Fibroblast of lung (primary cell): ENCODE data around the gene SCIMP. TPM values are rescaled to one million over a fixed set of nuclear protein-coding genes. Genes with fewer than 3 reads are reported as not detected.
A peak's percentile ranks its signal among the peaks of the same experiment; 100 is the strongest.

Source experiments
- DNase-seq, 2 donors: peaks; one replicate each; pipeline versions ENCODE4 v3.0.0 to v3.0.0-alpha.2; 2010; ENCODE audit warnings: low read depth in 2 of 2
- H2AFZ ChIP-seq: 2 replicates; pipeline ENCODE4 v1.5.1; 2012; ENCODE audit warnings: low read length, control low read depth, inconsistent platforms
- H3K27ac ChIP-seq: 2 replicates; pipeline ENCODE4 v1.5.1; 2011; ENCODE audit warnings: low read length, control low read depth; ENCODE audit not compliant: insufficient read depth
- H3K27me3 ChIP-seq: 2 replicates; pipeline ENCODE4 v1.5.1; 2011; ENCODE audit warnings: mild to moderate bottlenecking, low read length; ENCODE audit not compliant: control insufficient read depth, insufficient read depth
- H3K36me3 ChIP-seq: 2 replicates; pipeline ENCODE4 v1.5.1; 2011; ENCODE audit warnings: low read length; ENCODE audit not compliant: control insufficient read depth, insufficient read depth
- H3K4me1 ChIP-seq: 2 replicates; pipeline ENCODE4 v1.5.1; 2011; ENCODE audit warnings: low read length; ENCODE audit not compliant: control insufficient read depth, insufficient read depth; ENCODE audit errors: extremely low read depth
- H3K4me2 ChIP-seq: 2 replicates; pipeline ENCODE4 v1.5.1; 2011; ENCODE audit warnings: low read length, control low read depth; ENCODE audit not compliant: insufficient read depth; ENCODE audit errors: extremely low read depth
- H3K4me3 ChIP-seq, 4 experiments: fragments of 200-600 bp in 1 of 4; sonication (generic) in 1 of 4; replicated peaks in 1 of 4; 2 replicates each; pipeline ENCODE4 v1.5.1; 2011 to 2016; ENCODE audit warnings: low read length in 4 of 4, low read depth in 3 of 4, mild to moderate bottlenecking in 3 of 4, control low read depth in 2 of 4, inconsistent platforms in 1 of 4, mixed read lengths in 1 of 4; ENCODE audit not compliant: insufficient read depth in 1 of 4; ENCODE audit errors: control extremely low read depth in 1 of 4
- H3K79me2 ChIP-seq: 2 replicates; pipeline ENCODE4 v1.5.1; 2012; ENCODE audit warnings: mild to moderate bottlenecking, low read length, inconsistent platforms; ENCODE audit not compliant: control insufficient read depth, insufficient read depth
- H3K9ac ChIP-seq: 2 replicates; pipeline ENCODE4 v1.5.1; 2011; ENCODE audit warnings: mild to moderate bottlenecking, low read length, control low read depth; ENCODE audit not compliant: insufficient read depth
- H3K9me3 ChIP-seq: 2 replicates; pipeline ENCODE4 v1.5.1; 2012; ENCODE audit warnings: low read depth, low read length; ENCODE audit not compliant: control insufficient read depth, insufficient read depth
- H4K20me1 ChIP-seq: 2 replicates; pipeline ENCODE4 v1.5.1; 2011; ENCODE audit warnings: low read length; ENCODE audit not compliant: control insufficient read depth, insufficient read depth; ENCODE audit errors: extremely low read depth
- EZH2 ChIP-seq: IDR thresholded peaks from 2 replicates; pipeline ENCODE4 v1.5.1; 2012; ENCODE audit warnings: low read length, control low read depth, mild to moderate bottlenecking; ENCODE audit errors: missing control alignments
- polyA minus RNA-seq: library from RNA; depleted of rRNA, polyadenylated mRNA; stranded (reverse); fragments of >200 nt; gene quantifications from 2 replicates; pipeline ENCODE4 v1.2.3, GENCODE V29; 2011; ENCODE audit warnings: low replicate concordance
- polyA plus RNA-seq, 2 donors: library from polyadenylated mRNA; depleted of rRNA in 1 of 2; stranded (reverse) in 1 of 2; unstranded in 1 of 2; fragments of >200 nt; gene quantifications; 2 replicates each; pipeline ENCODE4 v1.2.1, GENCODE V29; 2011 to 2012; ENCODE audit warnings: missing spikeins in 1 of 2
- total RNA-seq: library from RNA; depleted of rRNA; stranded (reverse); fragments of >200 nt; gene quantifications from 2 replicates; pipeline ENCODE4 v1.2.1, GENCODE V29; 2014
- TF ChIP-seq, protein P1 (sequence below), 2 donors: IDR thresholded peaks in 1 of 2; conservative IDR thresholded peaks in 1 of 2; 1 replicate in 1 of 2; 2 replicates in 1 of 2; pipeline ENCODE4 v1.5.1; 2011 to 2012; ENCODE audit warnings: low read length in 2 of 2, control low read depth in 1 of 2, inconsistent platforms in 1 of 2, low read depth in 1 of 2, mild to moderate bottlenecking in 1 of 2

The SCIMP gene
- total RNA-seq (not detected in 2 replicates), polyA plus RNA-seq (not detected in 2 replicates), polyA minus RNA-seq (0.11 TPM in 1 of 2 replicates, not detected in the other)
- not detected in 2 replicates for polyA plus RNA-seq (2012)

DNA sequence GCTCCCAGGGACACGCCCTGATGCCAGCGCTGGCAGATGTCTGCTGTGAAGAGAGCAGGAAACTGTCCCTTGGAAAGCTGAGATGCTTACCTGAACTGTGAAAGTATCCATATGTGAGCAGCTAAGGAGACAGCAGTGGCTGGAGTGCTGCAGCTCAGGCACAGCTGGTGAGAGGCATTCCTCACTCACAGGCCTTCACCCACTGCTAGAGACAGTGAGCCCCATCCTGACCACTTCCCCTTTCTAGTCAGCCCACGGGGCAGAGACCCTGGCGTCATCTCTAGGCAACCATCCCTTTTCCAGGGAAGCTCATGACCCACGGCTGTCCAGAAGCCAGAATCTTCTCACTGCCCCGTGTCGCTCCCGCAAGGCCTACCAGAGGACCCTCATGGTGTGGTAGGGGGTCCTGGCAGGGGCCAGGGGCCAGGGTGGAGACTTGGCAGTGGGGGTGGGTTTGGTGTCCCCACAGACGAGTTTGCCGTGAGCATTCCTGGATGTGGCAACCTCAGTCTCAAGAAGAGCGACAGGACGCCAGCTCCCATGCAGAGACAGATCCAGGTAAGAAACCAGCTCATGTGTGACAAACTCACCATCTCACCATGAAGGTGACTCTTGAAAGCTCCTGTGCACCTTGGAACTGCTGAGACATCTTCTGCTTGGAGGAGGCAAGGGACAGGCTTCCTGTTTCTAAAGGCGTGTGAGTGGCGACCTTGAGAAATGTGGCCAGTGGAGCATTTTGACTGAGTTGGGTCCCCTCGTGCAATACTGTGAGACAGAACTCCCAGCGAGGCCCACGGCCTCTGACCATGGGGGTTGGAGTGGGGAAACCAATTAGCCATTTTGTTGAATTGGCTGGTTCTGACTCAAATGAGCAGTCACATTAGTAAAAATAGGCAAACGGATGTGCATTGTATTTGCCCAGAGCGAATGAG, at the start of gene SCIMP:
SCIMP (minus strand) TSS at position 216 of the 932 bp plus-strand sequence; CDS start at position 111, 105 bp downstream.
- no peaks in the 10 kb centered on the region for H3K9me3 ChIP-seq
- DNase-seq: no peak
- H3K4me2 ChIP-seq: no peak within 1 kb of the TSS
- H2AFZ ChIP-seq: no peak within 1 kb of the TSS
- H3K9ac ChIP-seq: no peak within 1 kb of the TSS
- no peaks in the 10 kb centered on the region for H3K36me3 ChIP-seq
- no peak for TF ChIP-seq EZH2
- TF ChIP-seq, protein P1, sequence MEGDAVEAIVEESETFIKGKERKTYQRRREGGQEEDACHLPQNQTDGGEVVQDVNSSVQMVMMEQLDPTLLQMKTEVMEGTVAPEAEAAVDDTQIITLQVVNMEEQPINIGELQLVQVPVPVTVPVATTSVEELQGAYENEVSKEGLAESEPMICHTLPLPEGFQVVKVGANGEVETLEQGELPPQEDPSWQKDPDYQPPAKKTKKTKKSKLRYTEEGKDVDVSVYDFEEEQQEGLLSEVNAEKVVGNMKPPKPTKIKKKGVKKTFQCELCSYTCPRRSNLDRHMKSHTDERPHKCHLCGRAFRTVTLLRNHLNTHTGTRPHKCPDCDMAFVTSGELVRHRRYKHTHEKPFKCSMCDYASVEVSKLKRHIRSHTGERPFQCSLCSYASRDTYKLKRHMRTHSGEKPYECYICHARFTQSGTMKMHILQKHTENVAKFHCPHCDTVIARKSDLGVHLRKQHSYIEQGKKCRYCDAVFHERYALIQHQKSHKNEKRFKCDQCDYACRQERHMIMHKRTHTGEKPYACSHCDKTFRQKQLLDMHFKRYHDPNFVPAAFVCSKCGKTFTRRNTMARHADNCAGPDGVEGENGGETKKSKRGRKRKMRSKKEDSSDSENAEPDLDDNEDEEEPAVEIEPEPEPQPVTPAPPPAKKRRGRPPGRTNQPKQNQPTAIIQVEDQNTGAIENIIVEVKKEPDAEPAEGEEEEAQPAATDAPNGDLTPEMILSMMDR (conservative IDR thresholded peaks at IDR 0.05 in 1 of 2, IDR thresholded peaks at IDR 0.05 in 1 of 2; ENCODE audit: low read depth in 1 of 2, low read length in 2 of 2): no peak
- no peak within 1 kb of the TSS for H3K27ac ChIP-seq
- no peak within 1 kb of the TSS for H3K4me3 ChIP-seq
- no peaks in the 10 kb centered on the region for H3K27me3 ChIP-seq
- no peaks in the 10 kb centered on the region for H3K79me2 ChIP-seq
- no peaks in the 10 kb centered on the region for H3K4me1 ChIP-seq
- no peaks in the 10 kb centered on the region for H4K20me1 ChIP-seq

DNA sequence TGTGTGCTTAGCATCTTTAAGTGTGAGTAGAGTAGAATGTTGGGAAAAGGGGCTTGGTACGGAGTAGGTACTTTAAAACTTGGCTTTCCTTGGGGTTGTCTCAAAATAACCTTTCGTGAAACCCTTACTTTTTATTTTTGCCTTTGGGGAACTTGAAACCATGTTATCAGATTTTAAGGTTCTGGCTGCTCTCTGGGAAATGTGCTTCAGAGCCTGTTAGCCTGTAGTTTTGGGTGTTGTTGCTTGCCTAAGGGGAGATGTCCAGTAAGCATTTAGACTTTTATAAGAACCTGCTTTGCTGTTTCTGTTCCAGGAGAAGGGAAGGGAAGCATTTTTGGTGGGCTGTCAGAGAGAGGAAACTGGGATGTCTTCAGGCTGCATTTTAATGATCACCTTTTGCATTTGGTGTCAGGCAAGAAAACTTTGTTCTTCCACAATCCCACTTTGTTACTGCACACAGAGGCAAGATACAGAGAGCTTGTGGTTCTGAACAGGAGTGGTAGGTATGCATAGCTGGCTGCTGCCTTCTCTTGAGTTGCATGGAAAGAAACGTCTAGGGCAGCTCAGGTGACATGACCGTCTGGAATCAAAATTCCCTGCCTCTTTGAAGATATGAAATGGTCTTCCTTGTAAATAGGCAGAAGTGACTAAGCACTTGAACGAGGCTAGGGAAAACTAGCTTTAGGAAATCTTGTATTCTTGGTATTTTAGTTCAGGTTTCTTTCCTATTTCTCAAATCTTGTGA, 49.1 kb upstream of the SCIMP start:
- peak in 1 of 2 donors; percentile 80 for DNase-seq
- Histone ChIP-seq H3K4me2 (peak overlapping the region; percentile 88), H4K20me1 (no peaks in the 10 kb centered on the region), H3K9ac (no peak overlapping the region), H3K4me3 (peak overlapping the region; percentile 65 to 93 (median 72)), H2AFZ (no peak overlapping the region), H3K4me1 (peaks cover 2% of the 10 kb centered on the region), H3K79me2 (peaks cover 52% of the 10 kb centered on the region), H3K9me3 (no peaks in the 10 kb centered on the region), H3K36me3 (no peaks in the 10 kb centered on the region), H3K27ac (no peak overlapping the region), H3K27me3 (no peaks in the 10 kb centered on the region)
- TF ChIP-seq, protein P1 (conservative IDR thresholded peaks at IDR 0.05 in 1 of 2, IDR thresholded peaks at IDR 0.05 in 1 of 2; ENCODE audit: low read depth in 1 of 2, low read length in 2 of 2): no peak
- TF ChIP-seq EZH2: no peak
